HG03565 (cell line): ENCODE data around the gene PDK4.

ENCODE experiments used
- ATAC-seq: cut with Tn5 transposase; IDR thresholded peaks from one replicate; pipeline ENCODE4 v1.9.1; 2021; ENCODE audit warnings: mild to moderate bottlenecking, moderate library complexity; ENCODE audit not compliant: unreplicated experiment

Gene PDK4

GRCh38 chr7:95596198-95597063, at the start of gene PDK4:
Gene PDK4 (minus strand): TSS chr7:95596516. CDS start chr7:95596293, 223 bp downstream.
- no peak for ATAC-seq

DNA sequence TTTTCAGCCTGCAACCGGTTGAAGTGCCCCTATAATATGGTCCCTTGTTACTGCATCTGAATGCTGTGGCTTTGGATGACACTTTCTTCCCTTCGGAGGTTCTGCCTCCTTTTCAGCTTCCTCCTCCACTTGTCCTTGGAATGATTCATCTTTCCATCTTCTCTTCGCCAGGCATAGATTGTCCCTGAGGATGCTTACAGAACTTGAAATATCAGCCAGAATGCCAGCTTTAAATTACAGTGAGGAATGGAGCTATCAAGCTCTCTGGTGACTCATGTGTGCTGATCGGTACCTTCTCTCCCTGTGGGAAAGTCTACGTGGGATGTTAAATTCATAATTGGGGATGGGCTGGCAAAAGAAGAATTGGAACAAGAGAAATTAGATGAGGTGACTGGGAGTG, 45.9 kb upstream of the PDK4 start:
- ATAC-seq: no peak

DNA sequence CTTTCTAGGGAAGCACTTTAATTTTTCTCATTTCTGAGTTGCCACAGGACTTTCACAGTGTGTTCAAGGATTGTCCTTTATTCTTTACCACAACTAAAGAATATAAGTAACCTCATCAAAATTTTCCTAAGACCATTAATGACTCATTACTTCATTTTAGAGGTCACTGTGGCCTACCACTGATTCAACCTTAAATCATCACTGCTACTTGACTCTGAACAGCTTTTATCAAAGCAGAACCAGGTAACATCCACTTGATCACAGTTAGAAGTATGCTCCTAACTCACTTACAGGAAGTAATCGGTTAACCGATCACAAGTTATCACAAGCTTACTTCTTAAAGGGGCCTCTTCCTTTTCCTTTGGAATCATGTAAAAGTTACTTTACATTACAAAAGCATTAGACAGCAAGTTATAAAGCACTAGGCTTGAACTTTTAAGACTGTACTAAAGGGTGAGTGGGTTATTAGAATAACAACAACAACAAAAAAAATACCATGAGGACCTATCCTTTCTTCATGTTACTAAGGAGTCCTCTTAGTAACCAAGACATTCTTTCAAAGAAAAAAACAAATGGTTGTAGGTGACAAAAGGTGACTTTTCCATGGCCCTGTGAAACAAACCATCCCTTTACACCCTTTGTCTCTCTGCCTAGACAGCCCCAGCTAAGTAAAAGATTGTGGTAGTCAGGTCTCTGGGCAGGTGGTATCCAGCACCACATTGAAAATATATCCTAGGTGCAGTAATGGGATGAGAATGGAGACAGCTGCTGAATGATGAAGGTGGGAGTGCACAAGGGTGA, 40.0 kb upstream of the PDK4 start:
- ATAC-seq: no peak

DNA sequence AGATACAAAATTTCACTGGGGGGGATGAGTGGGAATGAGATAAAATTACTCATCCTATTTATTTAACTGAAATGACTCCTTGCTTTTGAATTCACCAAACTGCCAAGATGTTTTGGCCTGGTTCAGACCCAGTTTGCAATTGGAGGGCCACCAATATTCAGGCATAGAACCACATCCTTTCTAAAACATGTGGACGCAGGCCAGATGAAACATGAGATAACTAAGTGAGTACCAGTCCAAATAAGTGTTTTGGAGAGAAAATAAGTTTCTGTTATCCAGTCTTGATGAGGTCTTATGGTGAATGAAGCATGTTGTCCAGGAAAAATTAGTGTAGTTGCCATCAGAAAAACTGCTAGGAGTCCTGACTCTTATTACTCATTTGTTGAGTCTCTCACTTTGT, 36.3 kb upstream of the PDK4 start:
- no peak for ATAC-seq

DNA sequence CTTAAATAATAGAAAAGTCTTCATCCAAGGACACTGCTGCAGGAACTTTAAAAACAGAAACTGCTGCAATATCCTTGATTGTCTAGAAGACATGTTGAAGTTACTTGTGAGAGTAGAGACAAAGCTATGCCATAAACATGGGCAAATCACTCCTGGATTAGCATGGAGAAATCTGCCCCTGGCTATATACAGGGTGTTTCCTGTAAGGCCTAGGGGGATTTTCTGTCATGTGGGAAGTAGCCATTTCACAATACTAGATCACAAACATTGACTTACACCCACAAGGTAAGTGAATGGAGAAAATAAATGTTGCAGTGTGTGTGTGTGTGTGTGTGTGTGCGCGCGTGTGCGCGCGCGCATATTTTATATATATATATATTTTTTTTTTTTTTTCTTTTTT, 35.2 kb upstream of the PDK4 start:
- ATAC-seq: no peak

DNA sequence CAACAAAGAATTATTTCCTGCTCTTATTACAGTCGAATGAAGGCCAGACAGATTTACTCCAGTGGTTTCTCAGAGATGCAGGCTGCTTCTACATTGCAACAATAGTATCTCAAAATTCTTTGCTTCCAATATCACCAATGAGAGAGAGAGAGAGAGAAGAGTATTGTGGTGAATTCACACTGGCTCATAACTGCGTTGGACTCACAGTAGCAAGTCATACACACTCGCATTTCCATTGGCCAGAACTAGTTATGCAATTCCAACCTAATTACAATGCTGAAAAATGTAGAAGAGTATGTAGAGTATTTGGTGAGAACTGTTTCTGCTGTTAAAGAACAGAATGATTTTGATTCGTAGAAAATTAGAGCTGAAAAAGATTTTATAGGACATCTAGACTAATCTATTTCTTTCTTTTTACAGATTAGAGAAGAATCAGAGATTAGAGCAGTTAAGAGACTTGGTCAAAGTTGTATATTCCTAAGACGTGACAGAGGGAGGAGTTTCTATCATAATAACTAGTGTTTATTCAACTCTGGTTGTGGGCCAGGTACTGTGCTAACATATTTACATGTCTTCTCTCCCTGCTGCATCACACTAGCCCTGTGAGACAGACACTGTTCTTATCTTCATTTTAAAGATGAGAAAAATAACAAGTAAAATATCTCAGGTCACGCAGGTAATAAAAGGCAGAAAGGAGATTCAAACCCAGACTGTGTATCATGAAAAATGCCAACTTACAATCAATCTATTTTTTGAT, 34.6 kb upstream of the PDK4 start:
- ATAC-seq: no peak

GRCh38 chr7:95628831-95629439, 32.6 kb upstream of the PDK4 start:
- ATAC-seq: no peak

GRCh38 chr7:95623788-95624187, 27.5 kb upstream of the PDK4 start:
- no peak for ATAC-seq

- no peak for ATAC-seq
These were observed 26.5 kb upstream of the PDK4 start for GRCh38 chr7:95622859-95623258.

DNA sequence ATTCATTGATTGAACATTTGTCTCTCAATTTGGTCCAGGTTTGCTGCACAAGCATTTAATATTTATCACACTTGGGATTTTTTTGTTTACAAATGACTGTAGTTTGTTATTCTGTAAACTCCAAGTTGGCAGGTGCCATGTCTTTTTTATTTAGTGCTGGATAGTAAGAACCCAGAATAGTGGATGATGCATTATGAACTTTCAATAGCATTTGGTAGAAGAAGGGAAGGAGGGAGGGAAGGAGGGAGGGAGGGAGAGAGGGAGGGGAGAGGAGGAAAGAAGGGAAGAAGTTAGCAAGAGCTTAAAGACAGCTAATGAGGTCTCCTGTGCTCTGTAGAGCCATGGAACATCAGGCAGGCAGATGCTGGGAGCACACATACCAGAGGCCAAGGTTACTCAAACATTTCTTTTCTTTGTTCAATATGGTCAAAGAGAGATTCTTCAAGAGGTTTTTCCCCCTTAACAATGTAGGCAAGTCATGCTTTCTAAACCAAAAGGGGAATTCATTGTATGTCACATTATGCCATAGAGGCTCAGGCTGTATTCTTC, 25.8 kb upstream of the PDK4 start:
- ATAC-seq: no peak

DNA sequence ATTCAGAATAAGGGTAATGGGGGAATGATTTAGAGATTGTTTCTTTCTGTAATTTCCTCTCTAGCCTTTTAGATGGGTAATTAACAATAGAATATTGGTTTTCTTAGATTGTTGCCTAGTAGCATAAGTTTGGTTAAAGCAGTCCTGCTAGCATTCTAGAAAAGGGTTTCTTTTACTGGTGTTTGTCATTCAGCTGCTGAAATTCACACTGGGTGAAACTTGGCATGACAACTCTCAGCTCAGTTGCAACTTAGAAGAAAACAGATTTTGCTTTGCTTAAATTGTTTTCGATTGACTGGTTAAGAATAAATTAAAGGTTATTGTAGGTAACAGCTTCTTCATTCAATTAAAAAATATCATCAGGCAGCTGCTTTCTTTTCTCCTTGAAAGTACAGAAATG, 25.1 kb upstream of the PDK4 start:
- ATAC-seq: no peak

GRCh38 chr7:95620631-95621030, 24.3 kb upstream of the PDK4 start:
- ATAC-seq: no peak

- no peak for ATAC-seq
These were observed 23.6 kb upstream of the PDK4 start for GRCh38 chr7:95619921-95620320.

DNA sequence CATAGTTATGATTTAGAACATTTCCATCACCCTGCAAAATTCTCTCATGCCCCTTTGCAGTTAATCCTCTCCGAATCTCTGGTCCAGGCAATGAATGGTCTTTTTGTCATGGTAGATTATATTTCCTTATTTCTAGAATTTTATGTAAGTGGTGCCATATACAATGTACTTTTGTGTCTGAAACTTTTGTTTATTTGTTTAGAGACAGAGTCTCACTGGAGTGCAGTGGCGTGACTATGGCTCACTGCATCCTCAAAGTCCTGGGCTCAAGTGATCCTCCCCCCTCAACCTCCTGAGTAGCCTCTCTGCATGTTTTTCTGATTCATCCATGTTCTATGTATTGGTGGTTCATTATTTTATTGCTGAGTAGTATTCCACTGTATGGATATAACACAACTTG, 23.2 kb upstream of the PDK4 start:
- ATAC-seq: no peak

- ATAC-seq: no peak
These were observed 18.2 kb upstream of the PDK4 start for GRCh38 chr7:95614442-95614940.

GRCh38 chr7:95611224-95611623, 14.9 kb upstream of the PDK4 start:
- ATAC-seq: no peak

- ATAC-seq: no peak
These were observed 13.1 kb upstream of the PDK4 start for GRCh38 chr7:95609277-95609971.

- peak; percentile 96 for ATAC-seq
These were observed 12.2 kb upstream of the PDK4 start for GRCh38 chr7:95608359-95609173.

DNA sequence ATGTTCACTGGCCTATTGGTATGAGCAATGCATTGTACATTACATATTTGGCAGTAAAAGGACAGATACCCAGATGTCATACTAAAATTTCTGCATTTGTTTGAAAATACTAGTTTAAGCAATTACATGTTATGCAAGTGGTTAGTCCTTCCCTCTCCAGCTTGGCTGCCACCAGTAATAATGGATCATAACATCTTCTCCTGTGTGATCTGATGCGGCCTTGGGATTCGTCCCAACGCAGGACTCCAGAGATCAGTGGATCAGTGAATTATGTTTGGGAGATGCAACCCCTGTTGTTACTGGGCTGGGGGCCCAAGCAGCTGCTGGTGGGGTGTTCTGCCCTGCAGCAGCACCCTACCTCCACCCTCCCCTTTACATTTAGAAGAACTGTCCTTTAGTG, 11.2 kb upstream of the PDK4 start:
- ATAC-seq: no peak
